HEK293 (cell line): Measurements from ENCODE around the gene STUM.

ENCODE experiments used
- ATF2 ChIP-seq: fragments of 450-650 bp; formaldehyde crosslinking; IDR thresholded peaks from 2 replicates; pipeline ENCODE4 v1.5.1; 2016; ENCODE audit warnings: missing biosample characterization, missing genetic modification characterization, low read depth
- CTCF ChIP-seq: fragments of 450-650 bp; formaldehyde crosslinking; IDR thresholded peaks from 2 replicates; pipeline ENCODE4 v1.5.1; 2016; ENCODE audit warnings: missing biosample characterization, missing genetic modification characterization
- GLI4 ChIP-seq: fragments of 450-650 bp; formaldehyde crosslinking; IDR thresholded peaks from 2 replicates; pipeline ENCODE4 v1.5.1; 2016; ENCODE audit warnings: missing biosample characterization, missing genetic modification characterization
- GLIS1 ChIP-seq: fragments of 450-650 bp; formaldehyde crosslinking; IDR thresholded peaks from 2 replicates; pipeline ENCODE4 v1.5.1; 2016; ENCODE audit warnings: missing biosample characterization, missing genetic modification characterization
- GLIS2 ChIP-seq: fragments of 450-650 bp; formaldehyde crosslinking; IDR thresholded peaks from 2 replicates; pipeline ENCODE4 v1.5.1; 2016; ENCODE audit warnings: missing biosample characterization, missing genetic modification characterization
- KLF9 ChIP-seq: fragments of 450-650 bp; formaldehyde crosslinking; IDR thresholded peaks from 2 replicates; pipeline ENCODE4 v1.5.1; 2016; ENCODE audit warnings: missing biosample characterization, missing genetic modification characterization, low read depth
- PBX3 ChIP-seq: sonication (generic); formaldehyde crosslinking; IDR thresholded peaks from 2 replicates; pipeline ENCODE4 v1.8.1; 2022; ENCODE audit warnings: mild to moderate bottlenecking, moderate library complexity, missing genetic modification reagents
- PRDM6 ChIP-seq: fragments of 450-650 bp; formaldehyde crosslinking; IDR thresholded peaks from 2 replicates; pipeline ENCODE4 v1.5.1; 2017; ENCODE audit warnings: missing biosample characterization, missing genetic modification characterization
- SCRT1 ChIP-seq: fragments of 450-650 bp; formaldehyde crosslinking; IDR thresholded peaks from 2 replicates; pipeline ENCODE4 v1.5.1; 2016; ENCODE audit warnings: missing biosample characterization, missing genetic modification characterization, borderline replicate concordance
- ZBTB44 ChIP-seq: fragments of 450-650 bp; IDR thresholded peaks from 2 replicates; pipeline ENCODE4 v1.5.1; 2018; ENCODE audit warnings: missing biosample characterization, mild to moderate bottlenecking, missing genetic modification characterization
- ZFP3 ChIP-seq: fragments of 450-650 bp; formaldehyde crosslinking; IDR thresholded peaks from 2 replicates; pipeline ENCODE4 v1.5.1; 2016; ENCODE audit warnings: low read depth, missing biosample characterization, missing genetic modification characterization
- ZFP37 ChIP-seq: fragments of 450-650 bp; formaldehyde crosslinking; IDR thresholded peaks from 2 replicates; pipeline ENCODE4 v1.5.1; 2016; ENCODE audit warnings: missing biosample characterization, missing genetic modification characterization
- ZFP41 ChIP-seq: fragments of 450-650 bp; formaldehyde crosslinking; IDR thresholded peaks from 2 replicates; pipeline ENCODE4 v1.5.1; 2016; ENCODE audit warnings: missing biosample characterization, missing genetic modification characterization, borderline replicate concordance
- ZIC2 ChIP-seq: fragments of 450-650 bp; formaldehyde crosslinking; IDR thresholded peaks from 2 replicates; pipeline ENCODE4 v1.5.1; 2016; ENCODE audit warnings: missing biosample characterization, missing genetic modification characterization
- ZNF114 ChIP-seq: fragments of 450-650 bp; formaldehyde crosslinking; IDR thresholded peaks from 2 replicates; pipeline ENCODE4 v1.5.0; 2017; ENCODE audit warnings: missing biosample characterization, missing genetic modification characterization
- ZNF121 ChIP-seq: fragments of 450-650 bp; formaldehyde crosslinking; IDR thresholded peaks from 2 replicates; pipeline ENCODE4 v1.5.1; 2016; ENCODE audit warnings: missing biosample characterization, missing genetic modification characterization
- ZNF138 ChIP-seq: fragments of 450-650 bp; formaldehyde crosslinking; IDR thresholded peaks from 2 replicates; pipeline ENCODE4 v1.5.1; 2016; ENCODE audit warnings: missing biosample characterization, missing genetic modification characterization, borderline replicate concordance
- ZNF175 ChIP-seq: fragments of 450-650 bp; formaldehyde crosslinking; IDR thresholded peaks from 2 replicates; pipeline ENCODE4 v1.5.1; 2016; ENCODE audit warnings: missing biosample characterization, missing genetic modification characterization
- ZNF202 ChIP-seq: fragments of 450-650 bp; formaldehyde crosslinking; IDR thresholded peaks from 2 replicates; pipeline ENCODE4 v1.5.1; 2016; ENCODE audit warnings: missing biosample characterization, missing genetic modification characterization, borderline replicate concordance
- ZNF26 ChIP-seq: fragments of 450-650 bp; formaldehyde crosslinking; IDR thresholded peaks from 2 replicates; pipeline ENCODE4 v1.5.1; 2016; ENCODE audit warnings: missing biosample characterization, missing genetic modification characterization
- ZNF292 ChIP-seq: fragments of 450-650 bp; formaldehyde crosslinking; IDR thresholded peaks from 2 replicates; pipeline ENCODE4 v1.5.1; 2016; ENCODE audit warnings: low read depth, missing biosample characterization, missing genetic modification characterization, borderline replicate concordance
- ZNF354C ChIP-seq: fragments of 450-650 bp; formaldehyde crosslinking; IDR thresholded peaks from 2 replicates; pipeline ENCODE4 v1.5.1; 2016; ENCODE audit warnings: missing biosample characterization, missing genetic modification characterization, low read depth, borderline replicate concordance
- ZNF37A ChIP-seq: fragments of 450-650 bp; IDR thresholded peaks from 2 replicates; pipeline ENCODE4 v1.5.1; 2018; ENCODE audit warnings: missing biosample characterization, missing genetic modification characterization
- ZNF391 ChIP-seq: fragments of 450-650 bp; formaldehyde crosslinking; IDR thresholded peaks from 2 replicates; pipeline ENCODE4 v1.5.1; 2016; ENCODE audit warnings: low read depth, missing biosample characterization, missing genetic modification characterization, borderline replicate concordance
- ZNF501 ChIP-seq: fragments of 450-650 bp; formaldehyde crosslinking; IDR thresholded peaks from 2 replicates; pipeline ENCODE4 v1.5.1; 2016; ENCODE audit warnings: missing biosample characterization, missing genetic modification characterization
- ZNF549 ChIP-seq: fragments of 450-650 bp; IDR thresholded peaks from 2 replicates; pipeline ENCODE4 v1.5.1; 2018; ENCODE audit warnings: missing biosample characterization, missing genetic modification characterization, mild to moderate bottlenecking, inconsistent platforms, moderate library complexity
- ZNF610 ChIP-seq: fragments of 450-650 bp; formaldehyde crosslinking; IDR thresholded peaks from 2 replicates; pipeline ENCODE4 v1.5.1; 2016; ENCODE audit warnings: missing biosample characterization, missing genetic modification characterization, borderline replicate concordance
- ZNF624 ChIP-seq: fragments of 450-650 bp; formaldehyde crosslinking; IDR thresholded peaks from 2 replicates; pipeline ENCODE4 v1.5.1; 2017; ENCODE audit warnings: missing biosample characterization, missing genetic modification characterization
- ZNF707 ChIP-seq: fragments of 450-650 bp; formaldehyde crosslinking; IDR thresholded peaks from 2 replicates; pipeline ENCODE4 v1.5.1; 2016; ENCODE audit warnings: missing biosample characterization, missing genetic modification characterization
- ZSCAN18 ChIP-seq: fragments of 450-650 bp; formaldehyde crosslinking; IDR thresholded peaks from 2 replicates; pipeline ENCODE4 v1.5.1; 2016; ENCODE audit warnings: missing biosample characterization, missing genetic modification characterization
- ZSCAN30 ChIP-seq: fragments of 450-650 bp; IDR thresholded peaks from 2 replicates; pipeline ENCODE4 v1.5.1; 2018; ENCODE audit warnings: missing biosample characterization, mild to moderate bottlenecking, missing genetic modification characterization, moderate library complexity

The STUM gene

GRCh38 chr1:226634166-226634588 lies 85.6 kb downstream of the STUM start (continued):
- TF ChIP-seq ZNF501 (tag by site-specific recombination), result peak; percentile 73; the same call in 1 of the 2 replicates
- peak; percentile 86 for TF ChIP-seq ZSCAN30 (tag by site-specific recombination)
- peak; percentile 89 for TF ChIP-seq GLIS1 (tag by site-specific recombination)
- peak; percentile 76 for TF ChIP-seq ZFP37 (tag by site-specific recombination)
- no peak for TF ChIP-seq PRDM6 (tag by site-specific recombination)
- peak; percentile 90 for TF ChIP-seq ZIC2 (tag by site-specific recombination)
- no peak for TF ChIP-seq ZNF624
- no peak for TF ChIP-seq ZNF26
- peak; percentile 96 for TF ChIP-seq GLIS2 (tag by site-specific recombination)
- no peak for TF ChIP-seq GLI4
- TF ChIP-seq SCRT1 (tag by site-specific recombination), result no peak
- no peak for TF ChIP-seq ZNF610 (tag by site-specific recombination)
- TF ChIP-seq ZFP41 (tag by site-specific recombination), result no peak
- TF ChIP-seq ZNF121 (tag by site-specific recombination), result no peak
- TF ChIP-seq ZNF138, result no peak
- TF ChIP-seq CTCF, result peak; percentile 97
- TF ChIP-seq ZNF175 (tag by site-specific recombination), result no peak
- TF ChIP-seq KLF9 (tag by site-specific recombination), result no peak
- no peak for TF ChIP-seq ZNF292
- no peak for TF ChIP-seq ZNF114 (tag by site-specific recombination)
- TF ChIP-seq ZBTB44 (tag by site-specific recombination), result no peak
- no peak for TF ChIP-seq ZNF37A (tag by site-specific recombination)
- TF ChIP-seq ZNF707 (tag by site-specific recombination), result no peak
- peak; percentile 60; the same call in 1 of the 2 replicates for TF ChIP-seq ZNF391 (tag by site-specific recombination)
- TF ChIP-seq ZFP3 (tag by site-specific recombination), result no peak
- TF ChIP-seq ZNF354C (tag by site-specific recombination), result no peak
- TF ChIP-seq PBX3 (CRISPR knock-in tag), result no peak
- no peak for TF ChIP-seq ZNF202 (tag by site-specific recombination)
- no peak for TF ChIP-seq ZSCAN18
- no peak for TF ChIP-seq ZNF549
- TF ChIP-seq ATF2 (tag by site-specific recombination), result no peak
